Activated naive CD4-positive, alpha-beta T cell treated with anti-CD3 and anti-CD28 coated beads, Interleukin-2, amount 10 ng/mL, durations not matched to agents 7 days and 5 days (primary cell): ENCODE results near the gene AP2B1.

Experiments
- CTCF ChIA-PET: fragments of 350-600 bp; sonication (Branson Sonifier 250); formaldehyde crosslinking; loops from one replicate; lab custom pipeline; 2021; ENCODE audit warnings: antibody characterized with exemption; lab: Charles Lee
- DNase-seq: peaks from one replicate; pipeline ENCODE4 v3.0.0-alpha.2; 2020
- H3K27ac Mint-ChIP-seq: one replicate; pipeline ENCODE4 v1.8.0; 2021; ENCODE audit warnings: mild to moderate bottlenecking, moderate library complexity, mixed read lengths
- H3K27me3 Mint-ChIP-seq: one replicate; pipeline ENCODE4 v1.8.0; 2021; ENCODE audit warnings: mild to moderate bottlenecking, mixed read lengths
- H3K36me3 Mint-ChIP-seq: one replicate; pipeline ENCODE4 v1.8.0; 2021; ENCODE audit warnings: mixed read lengths
- H3K4me1 Mint-ChIP-seq: one replicate; pipeline ENCODE4 v1.8.0; 2021; ENCODE audit warnings: mixed read lengths
- H3K4me3 Mint-ChIP-seq: one replicate; pipeline ENCODE4 v1.8.0; 2021; ENCODE audit warnings: mild to moderate bottlenecking, moderate library complexity, mixed read lengths
- H3K9me3 Mint-ChIP-seq: one replicate; pipeline ENCODE4 v1.8.0; 2021; ENCODE audit warnings: mixed read lengths

AP2B1 gene

GRCh38 chr17:35735036-35735805 is 148.1 kb downstream of the AP2B1 start:
- no peak overlapping the region for H3K27ac Mint-ChIP-seq
- CTCF ChIA-PET, result interaction anchor here (2.4 kb wide), 1 partner anchor 12 kb away, joined by 7 read pairs; no protein-coding TSS in a partner anchor
- no peak overlapping the region for H3K4me3 Mint-ChIP-seq
- H3K27me3 Mint-ChIP-seq, result peaks cover 61% of the 10 kb centered on the region
- peaks cover 11% of the 10 kb centered on the region for H3K4me1 Mint-ChIP-seq
- H3K9me3 Mint-ChIP-seq, result no peaks in the 10 kb centered on the region
- DNase-seq, result no peak
- H3K36me3 Mint-ChIP-seq, result peaks cover 2% of the 10 kb centered on the region

GRCh38 chr17:35736236-35736635 is 149.1 kb downstream of the AP2B1 start:
- Mint-ChIP-seq H3K36me3 (no peaks in the 10 kb centered on the region), H3K27me3 (peaks cover 60% of the 10 kb centered on the region), H3K4me1 (peaks cover 5% of the 10 kb centered on the region), H3K27ac (no peak overlapping the region), H3K4me3 (no peak overlapping the region), H3K9me3 (no peaks in the 10 kb centered on the region)
- CTCF ChIA-PET, result interaction anchor here (1.4 to 2.4 kb wide), 2 partner anchors 11 to 13 kb away, joined by 3 to 7 read pairs; no protein-coding TSS in a partner anchor
- no peak for DNase-seq

GRCh38 chr17:35738519-35739133 is 151.5 kb downstream of the AP2B1 start:
- no peaks in the 10 kb centered on the region for H3K9me3 Mint-ChIP-seq
- H3K36me3 Mint-ChIP-seq, result no peaks in the 10 kb centered on the region
- peaks cover 9% of the 10 kb centered on the region for H3K4me1 Mint-ChIP-seq
- no peak overlapping the region for H3K27ac Mint-ChIP-seq
- CTCF ChIA-PET, result interaction anchor here (0.9 to 1.4 kb wide), 2 partner anchors 9 to 25 kb away, joined by 3 to 4 read pairs; no protein-coding TSS in a partner anchor
- no peak overlapping the region for H3K4me3 Mint-ChIP-seq
- peaks cover 64% of the 10 kb centered on the region for H3K27me3 Mint-ChIP-seq
- DNase-seq, result no peak

GRCh38 chr17:35740216-35740615 is 153.1 kb downstream of the AP2B1 start:
- Mint-ChIP-seq H3K4me1 (peaks cover 9% of the 10 kb centered on the region), H3K9me3 (no peaks in the 10 kb centered on the region), H3K4me3 (no peak overlapping the region), H3K27ac (no peak overlapping the region), H3K27me3 (peaks cover 72% of the 10 kb centered on the region), H3K36me3 (no peaks in the 10 kb centered on the region)
- no peak for DNase-seq
- CTCF ChIA-PET, result interaction anchor here (1.3 kb wide), 1 partner anchor 127 kb away, joined by 4 read pairs; no protein-coding TSS in a partner anchor

GRCh38 chr17:35740997-35741931 is 154.1 kb downstream of the AP2B1 start:
- CTCF ChIA-PET, result no interaction called here
- peak overlapping the region; percentile 58 for H3K27ac Mint-ChIP-seq
- H3K27me3 Mint-ChIP-seq, result peaks cover 71% of the 10 kb centered on the region
- peak overlapping the region; percentile 7 for H3K4me3 Mint-ChIP-seq
- H3K36me3 Mint-ChIP-seq, result no peaks in the 10 kb centered on the region
- peak; percentile 49 for DNase-seq
- no peaks in the 10 kb centered on the region for H3K9me3 Mint-ChIP-seq
- H3K4me1 Mint-ChIP-seq, result peaks cover 9% of the 10 kb centered on the region

- H3K36me3 Mint-ChIP-seq, result no peaks in the 10 kb centered on the region
- CTCF ChIA-PET, result interaction anchor here (1.1 kb wide), 1 partner anchor 129 kb away, joined by 3 read pairs; no protein-coding TSS in a partner anchor
- no peak overlapping the region for H3K27ac Mint-ChIP-seq
- DNase-seq, result no peak
- peaks cover 9% of the 10 kb centered on the region for H3K4me1 Mint-ChIP-seq
- H3K27me3 Mint-ChIP-seq, result peaks cover 77% of the 10 kb centered on the region
- no peaks in the 10 kb centered on the region for H3K9me3 Mint-ChIP-seq
- no peak overlapping the region for H3K4me3 Mint-ChIP-seq
Measured at GRCh38 chr17:35742496-35742895, 155.4 kb downstream of the AP2B1 start.

GRCh38 chr17:35742896-35743477 is 155.9 kb downstream of the AP2B1 start:
- H3K4me1 Mint-ChIP-seq, result peaks cover 9% of the 10 kb centered on the region
- no peak for DNase-seq
- H3K36me3 Mint-ChIP-seq, result no peaks in the 10 kb centered on the region
- no peak overlapping the region for H3K4me3 Mint-ChIP-seq
- peaks cover 82% of the 10 kb centered on the region for H3K27me3 Mint-ChIP-seq
- H3K27ac Mint-ChIP-seq, result no peak overlapping the region
- CTCF ChIA-PET, result interaction anchor here (1.0 to 2.9 kb wide), 3 partner anchors 16 to 130 kb away, joined by 3 to 18 read pairs (median 3); no protein-coding TSS in a partner anchor
- no peaks in the 10 kb centered on the region for H3K9me3 Mint-ChIP-seq

- DNase-seq, result peak; percentile 55
- peaks cover 82% of the 10 kb centered on the region for H3K27me3 Mint-ChIP-seq
- H3K27ac Mint-ChIP-seq, result no peak overlapping the region
- H3K9me3 Mint-ChIP-seq, result no peaks in the 10 kb centered on the region
- H3K4me3 Mint-ChIP-seq, result no peak overlapping the region
- CTCF ChIA-PET, result interaction anchor here (1.0 to 2.9 kb wide), 2 partner anchors 15 to 131 kb away, joined by 3 to 18 read pairs; no protein-coding TSS in a partner anchor
- no peaks in the 10 kb centered on the region for H3K36me3 Mint-ChIP-seq
- peaks cover 9% of the 10 kb centered on the region for H3K4me1 Mint-ChIP-seq
Measured at GRCh38 chr17:35743626-35744328, 156.7 kb downstream of the AP2B1 start.

GRCh38 chr17:35744830-35745229 is 157.7 kb downstream of the AP2B1 start:
- CTCF ChIA-PET, result interaction anchor here (0.6 to 2.9 kb wide), 3 partner anchors 132 to 362 kb away, joined by 3 to 18 read pairs (median 4); no protein-coding TSS in a partner anchor
- Mint-ChIP-seq H3K4me3 (no peak overlapping the region), H3K27ac (no peak overlapping the region), H3K36me3 (no peaks in the 10 kb centered on the region), H3K27me3 (peaks cover 82% of the 10 kb centered on the region), H3K4me1 (peaks cover 14% of the 10 kb centered on the region), H3K9me3 (no peaks in the 10 kb centered on the region)
- DNase-seq, result no peak

- Mint-ChIP-seq H3K36me3 (no peaks in the 10 kb centered on the region), H3K27ac (no peak overlapping the region), H3K9me3 (no peaks in the 10 kb centered on the region), H3K4me3 (no peak overlapping the region), H3K27me3 (peaks cover 82% of the 10 kb centered on the region), H3K4me1 (peaks cover 17% of the 10 kb centered on the region)
- DNase-seq, result peak; percentile 18
- CTCF ChIA-PET, result interaction anchor here (0.6 to 2.9 kb wide), 3 partner anchors 132 to 362 kb away, joined by 3 to 18 read pairs (median 4); no protein-coding TSS in a partner anchor
Measured at GRCh38 chr17:35745246-35745645, 158.1 kb downstream of the AP2B1 start.

GRCh38 chr17:35745749-35746320 is 158.7 kb downstream of the AP2B1 start:
- Mint-ChIP-seq H3K4me1 (peaks cover 19% of the 10 kb centered on the region), H3K9me3 (no peaks in the 10 kb centered on the region), H3K4me3 (no peak overlapping the region), H3K27ac (no peak overlapping the region), H3K36me3 (no peaks in the 10 kb centered on the region), H3K27me3 (peaks cover 83% of the 10 kb centered on the region)
- peak; percentile 17 for DNase-seq
- CTCF ChIA-PET, result interaction anchor here (2.9 to 4.4 kb wide), 2 partner anchors 132 to 133 kb away, joined by 18 to 92 read pairs; no protein-coding TSS in a partner anchor

GRCh38 chr17:35747540-35748017 is 160.5 kb downstream of the AP2B1 start:
- Mint-ChIP-seq H3K27ac (no peak overlapping the region), H3K36me3 (no peaks in the 10 kb centered on the region), H3K4me1 (peaks cover 13% of the 10 kb centered on the region), H3K4me3 (no peak overlapping the region), H3K27me3 (peaks cover 83% of the 10 kb centered on the region), H3K9me3 (no peaks in the 10 kb centered on the region)
- CTCF ChIA-PET, result interaction anchor here (0.6 to 4.4 kb wide), 28 partner anchors 9 to 629 kb away, joined by 3 to 92 read pairs (median 4); partner anchors contain the start of genes FNDC8, RASL10B and TAF15
- peak; percentile 86 for DNase-seq
